Inflammatory macrophage treated with lipopolysaccharide for 4 hours (primary cell): ENCODE measurements around the gene TMEM209.

Experiments
- DNase-seq: peaks from one replicate; pipeline ENCODE4 v3.0.0-alpha.2; 2020

Gene TMEM209

DNA sequence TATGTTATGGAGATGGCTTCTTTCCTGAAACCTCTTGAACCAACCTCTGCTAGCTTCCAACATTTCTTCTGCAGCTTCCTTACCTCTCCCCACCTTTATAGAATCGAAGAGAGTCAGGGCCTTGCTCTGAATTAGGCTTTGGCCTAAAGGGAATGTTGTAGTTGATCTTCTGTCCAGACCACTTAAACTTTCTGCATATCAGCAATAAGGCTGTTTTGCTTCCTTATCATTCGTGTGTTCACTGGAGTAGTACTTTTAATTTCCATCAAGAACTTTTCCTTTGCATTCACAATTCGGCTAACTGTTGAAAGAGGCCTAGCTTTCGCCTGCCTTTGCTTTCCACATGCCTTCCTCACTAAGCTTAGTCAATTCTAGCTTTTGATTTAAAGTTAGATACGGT, 86.9 kb downstream of the TMEM209 start:
- DNase-seq: no peak

GRCh38 chr7:130114776-130115175, 90.4 kb downstream of the TMEM209 start:
- DNase-seq: no peak
